GM12878 (cell line): ENCODE results near the gene TFF2. TPM values are rescaled to one million over a fixed set of nuclear protein-coding genes. Genes with fewer than 3 reads are reported as not detected.

ENCODE experiments used
- BCLAF1 ChIP-seq: fragments of 450-650 bp; IDR thresholded peaks from 2 replicates; pipeline ENCODE4 v1.6.1; 2017; ENCODE audit warnings: antibody characterized with exemption, mild to moderate bottlenecking, moderate library complexity
- GATAD2B ChIP-seq: fragments of 450-650 bp; conservative IDR thresholded peaks from 2 replicates; pipeline ENCODE4 v1.6.1; 2017; ENCODE audit warnings: low read depth, mild to moderate bottlenecking, moderate library complexity
- HDAC2 ChIP-seq: fragments of 200-600 bp; sonication (generic); IDR thresholded peaks from 2 replicates; pipeline ENCODE4 v1.6.1; 2017
- RELB ChIP-seq: fragments of 450-650 bp; IDR thresholded peaks from 2 replicates; pipeline ENCODE4 v1.6.1; 2017; ENCODE audit warnings: low read depth, mild to moderate bottlenecking, moderate library complexity
- SIN3A ChIP-seq: IDR thresholded peaks from 2 replicates; pipeline ENCODE4 v1.6.1; 2012; ENCODE audit warnings: low read depth, low read length, improper control_type of control experiment
- SMAD1 ChIP-seq: fragments of 450-650 bp; IDR thresholded peaks from 2 replicates; pipeline ENCODE4 v1.6.1; 2018; ENCODE audit warnings: mild to moderate bottlenecking, low read depth; ENCODE audit not compliant: partially characterized antibody
- SMARCA5 ChIP-seq: fragments of 450-650 bp; IDR thresholded peaks from 2 replicates; pipeline ENCODE4 v1.6.1; 2017; ENCODE audit warnings: mild to moderate bottlenecking
- ZNF217 ChIP-seq: fragments of 450-650 bp; IDR thresholded peaks from 2 replicates; pipeline ENCODE4 v1.6.1; 2017; ENCODE audit warnings: antibody characterized with exemption, mild to moderate bottlenecking
- polyA plus RNA-seq, 11 experiments: library from polyadenylated mRNA; depleted of rRNA in 4 of 11; unstranded in 6 of 11; stranded (reverse) in 5 of 11; fragments of >200 nt; fragmentation: Nextera tagmentation in 4 of 11; fragmentation: Illumina TruSeq in 1 of 11; extraction: Ambion mirVana in 4 of 11; extraction: Trizol in 1 of 11; gene quantifications; 1 replicate in 1 of 11; 2 replicates in 10 of 11; pipeline versions ENCODE4 v1.2.1 to v1.2.3, GENCODE V29; 2011 to 2016; ENCODE audit warnings: inconsistent platforms in 2 of 11, missing spikeins in 2 of 11, low read depth in 1 of 11
- total RNA-seq, 4 experiments: library from RNA; depleted of rRNA in 3 of 4; stranded (reverse); fragments of >200 nt in 3 of 4; fragmentation: Illumina TruSeq in 1 of 4; extraction: Trizol in 1 of 4; gene quantifications; 2 replicates each; pipeline versions ENCODE4 v1.2.1 to v1.2.3, GENCODE V29; 2013 to 2021

The TFF2 gene
- total and polyA plus RNA-seq, 10 of the 15 experiments (the other 5 are each of a cell fraction or from before 2014, with no cell fraction given) = 0.56 TPM; not detected in 9

- no peak for TF ChIP-seq ZNF217
- no peak for TF ChIP-seq HDAC2
- TF ChIP-seq BCLAF1 = no peak
- TF ChIP-seq RELB = no peak
- TF ChIP-seq GATAD2B = no peak
- TF ChIP-seq SIN3A = no peak
- TF ChIP-seq SMARCA5 = no peak
- no peak for TF ChIP-seq SMAD1
- TF ChIP-seq, all 136 proteins: peak for 0
Measured at GRCh38 chr21:42310411-42311001, 40.3 kb downstream of the TFF2 start (continued).
